Type B pancreatic cell (in vitro differentiated cells): ENCODE results near the gene CAMK1D. TPM values are rescaled to one million over a fixed set of nuclear protein-coding genes. Genes with fewer than 3 reads are reported as not detected.

Source experiments
- DNase-seq: peaks from one replicate; pipeline ENCODE4 v3.0.0; 2021; ENCODE audit warnings: mixed read lengths; ENCODE audit not compliant: unreplicated experiment; ENCODE audit errors: extremely low spot score
- H3K27ac Mint-ChIP-seq: 2 replicates; pipeline ENCODE4 v1.8.0; 2021; ENCODE audit warnings: mild to moderate bottlenecking, mixed read lengths
- H3K27me3 Mint-ChIP-seq: 2 replicates; pipeline ENCODE4 v1.8.0; 2021; ENCODE audit warnings: mixed read lengths
- H3K36me3 Mint-ChIP-seq: 2 replicates; pipeline ENCODE4 v1.8.0; 2021; ENCODE audit warnings: mixed read lengths
- H3K4me1 Mint-ChIP-seq: one replicate; pipeline ENCODE4 v1.8.0; 2021; ENCODE audit warnings: mixed read lengths; ENCODE audit not compliant: unreplicated experiment
- H3K4me3 Mint-ChIP-seq: 2 replicates; pipeline ENCODE4 v1.8.0; 2021; ENCODE audit warnings: mild to moderate bottlenecking, mixed read lengths
- H3K9me3 Mint-ChIP-seq: 2 replicates; pipeline ENCODE4 v1.8.0; 2021; ENCODE audit warnings: mixed read lengths
- total RNA-seq: library from RNA; stranded (reverse); gene quantifications from 2 replicates; pipeline ENCODE4 v1.2.1, GENCODE V29; 2021; ENCODE audit warnings: low replicate concordance
- TF ChIP-seq, protein P1 (sequence below): fragments of 200-600 bp; sonication (generic); conservative IDR thresholded peaks from 2 replicates; pipeline ENCODE4 v1.5.0; 2021; ENCODE audit warnings: antibody characterized with exemption, mild to moderate bottlenecking

Gene CAMK1D
- total RNA-seq, 1 donor from 2014 or later, result 12.2 TPM

DNA sequence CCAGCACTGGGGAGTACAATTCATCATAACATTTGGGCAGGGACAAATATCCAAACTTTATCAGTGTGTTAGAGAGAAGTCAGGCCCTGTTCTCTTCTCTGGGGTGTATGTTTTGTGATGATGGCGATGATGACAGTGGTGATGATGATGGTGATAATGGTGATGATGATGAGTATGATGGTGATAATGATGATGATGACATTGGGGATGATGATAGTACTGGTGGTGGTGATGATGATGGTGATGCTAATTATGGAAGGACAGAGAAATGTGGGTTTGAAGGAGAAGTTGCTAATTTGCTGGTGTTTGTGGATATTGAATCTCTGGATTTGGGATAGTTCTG, 64.0 kb downstream of the CAMK1D start:
- Mint-ChIP-seq H3K27me3 (no peaks in the 10 kb centered on the region), H3K27ac (no peak overlapping the region), H3K4me1 (peaks cover 4% of the 10 kb centered on the region), H3K4me3 (no peak overlapping the region), H3K9me3 (peaks cover 6% of the 10 kb centered on the region), H3K36me3 (peaks cover 9% of the 10 kb centered on the region)
- no peak for DNase-seq
- TF ChIP-seq, protein P1, sequence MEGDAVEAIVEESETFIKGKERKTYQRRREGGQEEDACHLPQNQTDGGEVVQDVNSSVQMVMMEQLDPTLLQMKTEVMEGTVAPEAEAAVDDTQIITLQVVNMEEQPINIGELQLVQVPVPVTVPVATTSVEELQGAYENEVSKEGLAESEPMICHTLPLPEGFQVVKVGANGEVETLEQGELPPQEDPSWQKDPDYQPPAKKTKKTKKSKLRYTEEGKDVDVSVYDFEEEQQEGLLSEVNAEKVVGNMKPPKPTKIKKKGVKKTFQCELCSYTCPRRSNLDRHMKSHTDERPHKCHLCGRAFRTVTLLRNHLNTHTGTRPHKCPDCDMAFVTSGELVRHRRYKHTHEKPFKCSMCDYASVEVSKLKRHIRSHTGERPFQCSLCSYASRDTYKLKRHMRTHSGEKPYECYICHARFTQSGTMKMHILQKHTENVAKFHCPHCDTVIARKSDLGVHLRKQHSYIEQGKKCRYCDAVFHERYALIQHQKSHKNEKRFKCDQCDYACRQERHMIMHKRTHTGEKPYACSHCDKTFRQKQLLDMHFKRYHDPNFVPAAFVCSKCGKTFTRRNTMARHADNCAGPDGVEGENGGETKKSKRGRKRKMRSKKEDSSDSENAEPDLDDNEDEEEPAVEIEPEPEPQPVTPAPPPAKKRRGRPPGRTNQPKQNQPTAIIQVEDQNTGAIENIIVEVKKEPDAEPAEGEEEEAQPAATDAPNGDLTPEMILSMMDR, result no peak

DNA sequence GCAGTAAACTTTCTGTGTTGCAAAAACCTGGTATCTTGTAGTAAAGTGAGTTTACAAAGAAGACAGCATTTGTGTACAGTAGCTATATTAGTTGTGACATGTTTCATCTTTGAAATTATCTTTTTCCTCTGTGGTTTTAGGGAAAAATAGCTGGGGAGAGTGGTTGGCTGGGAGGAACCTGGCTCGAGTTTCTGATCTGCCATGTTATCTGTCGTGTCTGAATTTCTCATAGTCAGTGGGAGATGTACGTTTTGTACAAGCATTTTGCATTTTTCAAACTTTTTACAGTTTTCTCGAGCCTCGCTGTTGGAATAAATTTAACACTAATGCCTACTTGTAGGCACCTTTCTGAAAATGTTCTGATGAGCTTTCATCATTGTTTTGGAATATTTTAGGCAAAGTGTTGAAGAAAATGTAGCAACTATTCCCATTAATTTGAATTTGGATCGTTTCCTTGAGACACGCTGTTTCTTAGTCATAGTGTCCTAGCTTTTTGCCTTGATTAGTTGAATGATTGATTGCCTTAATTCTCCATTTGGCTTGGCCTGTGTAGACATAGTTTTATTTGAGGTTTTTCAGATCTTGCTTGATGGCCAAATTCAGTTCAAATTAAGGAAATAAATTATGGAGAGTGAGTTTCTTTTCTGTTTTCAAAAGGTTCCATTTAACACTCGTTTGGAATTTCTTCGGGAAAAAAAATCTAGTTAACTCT, 65.1 kb downstream of the CAMK1D start:
- no peak overlapping the region for H3K27ac Mint-ChIP-seq

DNA sequence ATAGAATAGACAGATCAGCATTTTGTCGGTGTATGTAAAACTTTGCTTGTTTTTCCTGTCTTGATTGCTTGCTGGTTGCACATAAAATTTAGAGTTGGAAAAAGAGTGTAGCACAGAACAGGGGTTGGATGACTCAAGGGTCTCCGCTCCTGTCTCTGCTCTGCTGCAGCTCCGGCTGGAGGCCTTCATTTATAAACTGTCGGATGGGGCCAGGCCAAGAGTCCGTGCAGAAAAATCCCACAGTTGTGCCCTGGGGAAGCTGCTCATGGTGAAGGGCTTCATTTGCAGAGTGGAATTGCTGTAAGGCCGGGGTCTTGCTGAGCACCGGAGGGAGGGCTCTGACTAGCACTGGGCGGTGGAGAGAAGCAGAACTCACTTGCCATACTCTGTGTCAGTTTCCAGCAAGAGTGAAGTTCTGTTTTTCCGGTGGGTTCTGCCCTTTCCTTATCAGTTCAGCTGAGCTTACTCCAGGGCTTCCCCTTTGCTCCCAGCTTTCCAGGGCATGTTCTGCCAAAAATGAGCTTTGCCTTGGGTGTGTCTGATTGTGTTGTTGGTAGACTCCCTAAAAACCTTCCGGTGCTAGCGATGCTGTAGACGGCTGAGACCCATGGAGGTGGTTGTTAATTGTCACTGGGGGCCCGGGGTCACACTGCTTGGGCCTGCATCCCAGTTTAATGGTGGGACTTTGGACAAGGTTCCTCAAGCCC, 67.2 kb downstream of the CAMK1D start:
- H3K27me3 Mint-ChIP-seq, result no peaks in the 10 kb centered on the region
- DNase-seq, result no peak
- TF ChIP-seq, protein P1, result no peak
- H3K36me3 Mint-ChIP-seq, result peaks cover 9% of the 10 kb centered on the region
- H3K27ac Mint-ChIP-seq, result no peak overlapping the region
- H3K9me3 Mint-ChIP-seq, result peaks cover 6% of the 10 kb centered on the region
- H3K4me3 Mint-ChIP-seq, result no peak overlapping the region
- peaks cover 12% of the 10 kb centered on the region for H3K4me1 Mint-ChIP-seq

More for the DNA sequence above, 65.1 kb downstream of the CAMK1D start:
- DNase-seq, result no peak
- TF ChIP-seq, protein P1, result no peak
- peaks cover 12% of the 10 kb centered on the region for H3K4me1 Mint-ChIP-seq
- peaks cover 6% of the 10 kb centered on the region for H3K9me3 Mint-ChIP-seq
- no peak overlapping the region for H3K4me3 Mint-ChIP-seq
- no peaks in the 10 kb centered on the region for H3K27me3 Mint-ChIP-seq
- H3K36me3 Mint-ChIP-seq, result peaks cover 9% of the 10 kb centered on the region

DNA sequence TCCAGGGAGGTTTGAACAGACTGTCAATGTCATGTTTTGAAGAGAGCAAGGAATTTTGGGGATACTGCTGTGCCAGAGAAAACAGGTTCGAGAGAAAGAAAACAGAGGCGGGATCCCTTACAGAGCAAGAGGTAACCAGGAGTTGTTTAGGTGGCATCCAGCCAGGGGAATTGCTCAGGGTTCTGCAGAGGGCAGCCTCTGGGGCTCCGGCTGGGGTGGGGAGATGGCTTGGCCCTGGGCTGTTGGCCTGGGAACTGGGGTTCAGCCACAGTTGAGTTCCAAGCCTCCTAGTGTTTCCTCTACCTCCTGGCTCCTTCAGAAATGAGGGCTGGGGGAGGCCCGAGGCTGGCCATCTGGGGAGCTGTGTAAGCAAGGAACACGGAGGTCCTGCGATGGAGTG, 68.0 kb downstream of the CAMK1D start:
- TF ChIP-seq, protein P1, result no peak
- Mint-ChIP-seq H3K9me3 (peaks cover 6% of the 10 kb centered on the region), H3K27ac (no peak overlapping the region), H3K27me3 (no peaks in the 10 kb centered on the region), H3K36me3 (peaks cover 13% of the 10 kb centered on the region), H3K4me3 (no peak overlapping the region), H3K4me1 (peaks cover 12% of the 10 kb centered on the region)
- DNase-seq, result no peak

DNA sequence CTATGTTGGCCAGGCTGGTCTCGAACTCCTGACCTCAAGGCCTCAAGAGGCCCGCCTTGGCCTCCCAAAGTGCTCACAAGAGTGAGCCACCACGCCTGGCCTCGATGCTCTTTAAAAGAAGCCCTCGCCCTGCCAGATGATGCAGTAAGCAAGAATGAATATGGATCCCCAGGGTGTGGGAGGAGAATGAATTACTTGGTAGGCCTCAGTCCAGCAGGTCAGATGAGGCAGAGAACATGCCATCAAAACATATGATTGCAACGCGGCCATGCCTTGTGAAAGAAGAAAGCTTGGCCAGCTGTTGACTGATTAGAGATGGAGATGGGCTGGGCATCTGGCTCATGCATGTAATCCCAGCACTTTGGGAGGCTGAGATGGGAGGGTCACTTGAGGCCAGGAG, 68.7 kb downstream of the CAMK1D start:
- H3K27ac Mint-ChIP-seq, result no peak overlapping the region
- TF ChIP-seq, protein P1, result no peak
- no peak overlapping the region for H3K4me3 Mint-ChIP-seq
- no peaks in the 10 kb centered on the region for H3K27me3 Mint-ChIP-seq
- DNase-seq, result no peak
- peaks cover 12% of the 10 kb centered on the region for H3K4me1 Mint-ChIP-seq
- peaks cover 14% of the 10 kb centered on the region for H3K36me3 Mint-ChIP-seq
- peaks cover 6% of the 10 kb centered on the region for H3K9me3 Mint-ChIP-seq
